ENCODE data around the gene WIPF2.

Gene WIPF2

GRCh38 chr17:40320756-40321523, 101.8 kb downstream of the WIPF2 start:
- H3K4me3 ChIP-seq (replicated peaks; ENCODE audit: low read depth, low read length) = peak overlapping the region; percentile 96
- TF ChIP-seq, protein P1, sequence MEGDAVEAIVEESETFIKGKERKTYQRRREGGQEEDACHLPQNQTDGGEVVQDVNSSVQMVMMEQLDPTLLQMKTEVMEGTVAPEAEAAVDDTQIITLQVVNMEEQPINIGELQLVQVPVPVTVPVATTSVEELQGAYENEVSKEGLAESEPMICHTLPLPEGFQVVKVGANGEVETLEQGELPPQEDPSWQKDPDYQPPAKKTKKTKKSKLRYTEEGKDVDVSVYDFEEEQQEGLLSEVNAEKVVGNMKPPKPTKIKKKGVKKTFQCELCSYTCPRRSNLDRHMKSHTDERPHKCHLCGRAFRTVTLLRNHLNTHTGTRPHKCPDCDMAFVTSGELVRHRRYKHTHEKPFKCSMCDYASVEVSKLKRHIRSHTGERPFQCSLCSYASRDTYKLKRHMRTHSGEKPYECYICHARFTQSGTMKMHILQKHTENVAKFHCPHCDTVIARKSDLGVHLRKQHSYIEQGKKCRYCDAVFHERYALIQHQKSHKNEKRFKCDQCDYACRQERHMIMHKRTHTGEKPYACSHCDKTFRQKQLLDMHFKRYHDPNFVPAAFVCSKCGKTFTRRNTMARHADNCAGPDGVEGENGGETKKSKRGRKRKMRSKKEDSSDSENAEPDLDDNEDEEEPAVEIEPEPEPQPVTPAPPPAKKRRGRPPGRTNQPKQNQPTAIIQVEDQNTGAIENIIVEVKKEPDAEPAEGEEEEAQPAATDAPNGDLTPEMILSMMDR (IDR thresholded peaks at IDR 0.05; ENCODE audit: low read length, missing control alignments) = no peak
- peak; percentile 57 for DNase-seq (ENCODE audit: low read depth)

DNA sequence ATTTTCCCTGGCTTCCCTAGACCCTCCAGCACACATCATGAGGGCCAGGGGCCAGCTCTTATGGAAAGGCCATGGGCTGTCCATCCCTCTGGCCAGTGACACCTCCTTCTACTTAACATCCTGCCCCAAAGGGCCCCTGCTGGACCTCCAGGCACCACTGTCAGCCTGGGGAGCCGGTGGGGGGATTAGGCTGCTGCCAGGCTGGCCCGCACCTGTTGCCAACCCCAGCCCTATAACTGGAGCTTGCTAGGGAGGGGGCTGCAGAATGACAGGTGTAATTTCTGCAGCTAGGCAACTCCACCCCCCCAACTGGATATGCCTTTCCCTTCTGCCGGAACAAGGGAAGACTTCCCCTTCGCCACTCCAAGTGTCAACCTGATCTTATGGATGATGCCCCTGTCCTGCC, 102.4 kb downstream of the WIPF2 start:
- TF ChIP-seq, protein P1 (IDR thresholded peaks at IDR 0.05; ENCODE audit: low read length, missing control alignments) = no peak
- DNase-seq (ENCODE audit: low read depth) = no peak
- H3K4me3 ChIP-seq (replicated peaks; ENCODE audit: low read depth, low read length) = peak overlapping the region; percentile 96

GRCh38 chr17:40321961-40322357, 102.9 kb downstream of the WIPF2 start:
- H3K4me3 ChIP-seq (replicated peaks; ENCODE audit: low read depth, low read length) = peak overlapping the region; percentile 96
- TF ChIP-seq, protein P1 (IDR thresholded peaks at IDR 0.05; ENCODE audit: low read length, missing control alignments) = no peak
- no peak for DNase-seq (ENCODE audit: low read depth)

DNA sequence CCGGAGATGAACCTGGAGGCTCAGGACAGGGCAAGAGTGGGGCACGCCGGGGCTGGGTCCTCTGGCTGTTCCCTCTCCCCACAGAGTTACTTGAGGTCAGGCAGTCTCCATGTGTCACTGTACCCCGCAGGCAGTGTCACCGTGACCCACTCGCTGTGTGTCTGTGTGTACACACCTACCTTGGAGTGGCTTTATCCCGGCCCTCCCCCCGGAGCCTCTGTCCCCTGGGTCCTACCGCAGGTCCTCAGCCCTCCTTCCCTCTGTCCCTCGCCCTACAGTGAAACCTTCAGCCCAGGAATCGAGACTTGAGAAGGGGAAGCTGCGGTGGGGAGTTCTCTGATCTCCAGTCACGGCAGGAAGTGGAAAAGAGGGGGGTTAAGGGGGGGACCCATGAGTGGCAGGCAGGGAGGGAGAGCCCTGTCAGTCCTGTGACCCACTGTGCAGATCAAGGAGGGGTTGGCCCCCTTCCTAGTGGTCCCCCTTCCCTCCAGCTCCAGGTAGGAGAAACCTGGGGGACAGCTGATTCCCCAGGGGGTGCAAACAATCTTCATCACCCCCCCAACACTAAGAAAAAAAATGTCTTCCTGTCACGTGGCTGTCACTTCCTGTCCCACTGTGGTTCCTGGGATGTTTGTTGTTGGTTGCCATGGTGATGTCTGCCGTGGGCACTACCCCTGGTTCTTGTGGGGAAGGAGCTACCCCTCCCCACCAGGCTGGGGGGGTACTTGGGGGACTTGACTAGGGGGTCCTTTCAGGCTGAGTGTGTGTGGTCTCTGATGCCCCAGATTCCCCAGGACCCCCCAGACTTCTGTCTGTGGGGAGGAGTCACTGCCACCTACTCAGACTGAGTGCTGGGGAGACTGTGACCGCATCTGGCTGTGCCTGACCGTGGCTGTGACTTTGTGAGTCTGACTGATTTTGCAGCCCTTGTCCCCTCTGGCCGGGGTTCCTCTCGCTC, 103.5 kb downstream of the WIPF2 start:
- peak overlapping the region; percentile 96 for H3K4me3 ChIP-seq (replicated peaks; ENCODE audit: low read depth, low read length)
- TF ChIP-seq, protein P1 (IDR thresholded peaks at IDR 0.05; ENCODE audit: low read length, missing control alignments) = no peak
- DNase-seq (ENCODE audit: low read depth) = peak; percentile 93

DNA sequence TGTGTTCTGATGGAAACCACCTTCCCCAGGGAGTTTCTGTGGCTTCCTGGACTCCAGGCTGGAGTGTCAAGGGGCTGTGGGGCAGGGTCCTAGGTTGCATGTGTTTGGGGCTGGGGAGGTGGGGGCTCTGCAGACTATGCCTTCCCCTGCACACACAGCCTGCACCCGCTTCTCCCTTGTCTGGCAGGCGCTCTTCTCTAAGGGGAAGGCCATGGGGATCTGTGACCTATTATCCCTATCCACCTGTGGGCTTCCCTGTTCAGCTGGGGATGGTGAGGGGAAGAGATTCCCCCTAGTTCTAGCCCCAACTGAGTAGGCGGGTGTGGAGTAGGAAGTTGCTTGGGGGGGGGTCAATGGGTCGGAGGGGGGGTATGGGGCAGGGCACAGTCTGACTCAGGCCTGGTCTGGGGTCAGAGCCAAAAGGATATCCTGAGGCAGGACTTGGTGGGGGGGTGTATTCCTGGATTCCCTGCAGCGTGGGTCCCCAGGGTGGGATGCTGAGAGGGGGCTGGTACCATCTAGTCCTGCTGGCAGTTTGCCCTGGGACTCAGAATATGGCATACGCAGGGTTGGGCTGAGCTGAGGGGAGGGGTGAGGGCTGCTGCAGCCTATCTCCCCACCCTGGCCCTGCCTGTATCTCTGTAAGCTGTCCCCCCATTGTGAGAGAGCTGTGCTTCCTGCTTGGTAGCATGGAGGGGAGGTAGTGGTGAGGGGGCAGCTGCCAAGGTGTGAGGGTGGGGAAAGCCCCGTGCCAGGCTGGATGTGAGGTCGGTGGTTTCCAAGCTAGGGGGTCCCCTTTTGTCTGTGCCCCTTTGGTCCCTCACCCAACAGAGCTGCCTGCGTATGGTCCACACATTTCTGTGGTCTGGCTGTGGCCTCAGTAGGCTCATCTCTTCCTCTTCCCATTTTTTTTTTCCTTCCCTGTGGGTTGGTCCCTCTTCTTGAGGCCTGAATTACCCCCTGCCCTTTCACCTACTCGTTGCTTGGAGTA, 104.6 kb downstream of the WIPF2 start:
- TF ChIP-seq, protein P1 (IDR thresholded peaks at IDR 0.05; ENCODE audit: low read length, missing control alignments) = no peak
- peak; percentile 81 for DNase-seq (ENCODE audit: low read depth)
- peak overlapping the region; percentile 96 for H3K4me3 ChIP-seq (replicated peaks; ENCODE audit: low read depth, low read length)
